Stimulated activated CD8-positive, alpha-beta memory T cell treated with anti-CD3 and anti-CD28 coated beads, Interleukin-2, amount 100 ng/mL, for 1 hour (primary cell): ENCODE results near the gene NUAK1.

Experiments
- DNase-seq, 2 donors: peaks; one replicate each; pipeline ENCODE4 v3.0.0-alpha.2; 2020; ENCODE audit warnings: low read depth in 2 of 2

The NUAK1 gene

DNA sequence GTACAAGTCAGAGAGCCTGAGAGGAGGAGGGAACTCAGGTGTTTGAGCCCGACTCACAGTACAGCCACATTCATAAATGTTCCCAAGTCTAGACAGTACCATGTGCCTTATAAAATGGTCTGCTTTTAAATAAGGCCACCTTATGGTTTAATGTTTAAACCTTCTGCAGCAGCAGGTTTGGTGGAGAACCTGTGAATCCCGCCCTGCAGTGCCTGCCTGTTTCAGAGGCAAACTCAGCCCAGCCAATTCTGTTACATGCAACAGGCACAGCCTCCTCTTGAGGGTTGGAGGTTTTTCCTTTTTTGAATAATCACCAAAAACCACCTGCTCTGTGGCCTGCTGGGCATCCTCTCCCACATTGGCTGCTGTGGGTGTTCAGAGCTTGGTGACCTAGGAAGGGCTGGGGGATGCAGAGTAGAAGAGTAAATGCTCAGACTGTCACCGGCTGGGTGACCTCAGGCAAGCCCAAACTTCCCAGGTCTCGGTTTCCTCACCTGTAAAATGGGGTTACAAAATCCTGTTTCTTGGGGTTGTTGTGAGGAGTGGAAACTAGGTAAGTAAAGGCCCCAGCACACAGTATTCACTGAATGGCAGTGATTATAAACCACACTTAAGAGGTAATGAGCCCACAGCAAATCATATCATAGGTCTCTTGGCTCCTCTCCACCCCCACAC is 28.0 kb downstream of the NUAK1 start:
- no peak for DNase-seq

DNA sequence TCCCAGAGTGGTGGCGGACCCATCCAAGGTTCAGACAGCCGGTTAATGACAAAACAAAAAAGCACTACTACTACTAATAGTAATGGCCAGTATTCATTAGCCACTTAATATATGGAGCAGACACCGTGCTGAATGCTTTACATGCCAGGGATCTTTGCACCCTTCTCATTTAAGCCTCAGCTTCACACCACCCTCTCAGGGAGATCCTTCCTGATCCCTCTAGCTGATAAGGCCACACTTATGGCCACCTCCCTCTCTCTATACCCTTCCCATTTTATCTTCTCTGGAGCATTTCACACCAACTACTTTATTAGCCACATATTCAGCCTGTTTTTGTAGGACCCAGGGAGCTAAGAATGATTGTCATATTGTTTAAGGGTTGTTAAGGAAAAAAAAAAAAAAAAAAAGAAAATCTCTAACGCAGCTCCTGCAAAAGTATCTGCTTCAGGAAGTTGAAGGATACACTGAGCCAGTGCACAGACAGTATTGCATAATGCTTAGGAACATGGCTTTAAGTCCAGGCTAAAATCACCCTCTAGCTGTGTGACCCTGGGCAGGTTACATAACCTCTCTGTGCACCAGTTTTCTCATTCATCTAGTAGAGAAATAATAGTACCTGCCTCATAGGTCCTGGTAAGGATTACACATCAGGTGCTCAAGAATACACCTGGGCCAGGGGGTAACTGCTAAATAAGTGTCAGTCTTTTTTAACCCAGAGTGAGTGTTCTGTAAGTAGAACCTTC is 29.4 kb downstream of the NUAK1 start:
- DNase-seq, result no peak

DNA sequence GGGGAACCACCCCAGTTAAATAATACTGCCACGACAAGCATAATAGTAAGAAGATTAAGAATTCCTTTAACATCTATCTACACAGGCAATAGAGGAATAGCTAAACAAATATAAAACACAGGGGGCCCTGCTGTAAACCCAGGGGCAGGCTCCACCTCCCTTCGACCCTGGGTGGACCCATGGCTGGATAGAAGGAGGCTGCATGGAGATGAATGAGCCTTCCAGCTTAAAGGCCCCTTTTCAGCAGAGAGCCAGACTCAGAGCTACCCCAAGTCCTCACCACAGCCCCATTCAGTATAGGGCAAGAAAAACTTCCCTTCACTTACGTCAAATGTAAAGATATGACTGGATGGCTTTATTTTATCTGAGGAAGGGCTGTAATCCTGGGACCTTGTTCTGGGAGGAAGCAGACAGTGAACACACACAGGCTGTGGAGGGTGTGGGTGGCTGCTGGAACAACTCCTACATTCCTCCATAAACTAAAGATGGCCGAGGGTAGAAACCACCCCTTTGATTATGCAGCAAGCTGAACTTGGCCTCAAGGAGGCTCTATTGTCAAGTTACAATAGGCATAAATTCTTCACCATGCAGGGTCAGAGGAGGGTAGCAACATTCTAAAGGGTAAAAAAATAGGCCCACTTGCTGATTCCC is 30.4 kb downstream of the NUAK1 start:
- DNase-seq, result no peak

DNA sequence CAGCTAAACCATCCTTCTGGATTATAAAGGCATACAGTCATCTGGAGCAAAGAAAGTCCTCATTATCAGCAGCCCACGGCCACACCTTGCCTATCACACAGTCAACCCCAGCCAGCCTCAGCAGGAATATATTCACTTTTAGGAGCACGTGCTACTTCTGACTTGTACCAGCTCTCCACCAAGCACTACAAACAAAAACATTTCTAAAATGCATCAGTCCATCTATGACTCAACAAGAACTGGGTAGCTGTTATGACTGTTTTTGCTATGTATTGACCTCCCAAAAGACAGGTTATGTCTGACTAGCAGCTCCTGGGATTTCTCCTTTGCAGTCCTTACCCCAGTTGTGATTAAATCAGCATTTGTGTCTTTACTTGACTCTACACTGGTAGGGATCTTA is 31.2 kb downstream of the NUAK1 start:
- no peak for DNase-seq

DNA sequence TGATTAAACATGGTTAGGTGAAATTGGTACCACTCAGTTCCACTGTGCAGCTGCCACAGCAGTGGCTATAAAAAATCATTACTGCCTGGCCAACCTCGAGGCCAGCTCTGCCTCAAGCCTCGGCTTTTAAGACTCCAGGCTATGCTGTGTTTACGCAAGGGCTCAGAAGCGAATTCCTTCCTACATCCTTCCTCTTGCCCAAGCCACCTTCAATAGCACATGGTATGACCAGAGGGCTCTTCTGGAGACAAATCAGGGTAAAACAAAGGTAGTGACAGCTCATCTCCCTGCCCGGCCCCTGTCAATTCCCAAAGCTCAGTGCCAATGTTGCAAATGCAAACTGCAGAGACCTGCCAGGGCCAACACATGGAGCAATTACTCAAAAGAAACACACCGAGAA is 31.9 kb downstream of the NUAK1 start:
- DNase-seq, result no peak

DNA sequence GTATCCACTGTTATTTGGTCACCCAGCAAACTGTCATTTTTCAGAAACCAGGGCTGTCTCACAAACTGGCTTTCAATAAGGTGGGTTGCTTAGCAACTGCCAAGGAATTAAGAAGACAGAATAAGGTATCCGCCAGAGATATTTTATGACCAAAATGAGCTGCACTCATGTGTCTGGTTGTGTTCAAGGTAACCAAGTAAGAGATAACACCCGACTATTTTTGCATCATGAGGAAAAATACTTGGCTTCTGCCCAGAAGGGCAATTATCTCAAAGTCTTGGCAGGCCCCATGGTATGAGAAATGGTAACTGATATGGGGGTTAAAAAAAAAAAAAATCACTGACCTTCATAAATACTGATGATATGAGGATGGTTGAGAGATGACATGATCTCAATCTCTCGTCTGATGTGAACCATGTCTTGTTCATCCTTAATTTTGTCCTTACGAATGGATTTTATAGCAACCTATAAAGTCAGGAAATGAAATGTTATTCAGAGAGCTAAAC is 32.6 kb downstream of the NUAK1 start:
- no peak for DNase-seq

DNA sequence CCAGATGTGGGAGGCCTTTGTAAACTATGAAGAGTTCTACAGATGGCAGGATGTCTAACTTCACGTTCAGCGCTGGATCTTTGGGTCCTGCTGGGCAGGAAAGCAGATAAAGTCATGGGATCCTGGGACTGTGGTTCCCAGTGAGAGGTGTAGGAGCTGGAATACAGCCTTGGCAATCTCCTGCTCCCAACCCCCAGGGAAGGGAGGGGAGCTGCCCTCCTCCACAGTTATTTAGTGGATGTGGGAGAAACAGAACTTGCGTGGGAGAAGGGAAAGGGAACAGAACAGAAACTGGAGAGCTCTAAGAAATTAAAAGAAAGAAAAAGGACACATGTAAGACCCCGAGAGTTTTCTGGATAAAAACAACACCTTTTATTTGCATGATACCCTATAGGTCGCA is 37.0 kb downstream of the NUAK1 start:
- no peak for DNase-seq

DNA sequence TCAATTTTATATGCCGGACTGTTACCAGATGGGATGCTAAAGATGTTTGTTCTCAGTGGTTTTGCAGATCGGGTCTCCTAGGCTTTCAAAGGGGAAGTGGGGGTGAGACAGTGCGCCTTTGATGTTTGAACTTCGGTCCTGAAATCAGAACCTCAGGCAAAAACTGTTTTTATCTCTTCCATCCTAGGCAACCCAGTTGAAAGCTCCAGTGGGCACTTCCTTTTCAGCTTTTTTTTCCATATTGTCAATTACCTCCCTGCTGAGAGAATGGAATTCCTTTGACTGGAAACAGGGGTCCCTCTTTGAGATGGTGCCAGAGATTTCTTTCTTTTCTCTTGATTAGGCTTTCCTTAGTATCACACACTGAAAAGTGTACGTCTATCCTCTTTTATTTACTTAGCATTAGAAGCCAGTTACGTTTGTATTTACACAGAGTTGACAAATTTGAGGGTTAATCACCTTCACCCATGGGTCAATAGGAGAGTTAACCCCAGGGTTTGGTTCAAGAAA is 40.0 kb downstream of the NUAK1 start:
- DNase-seq, result no peak

DNA sequence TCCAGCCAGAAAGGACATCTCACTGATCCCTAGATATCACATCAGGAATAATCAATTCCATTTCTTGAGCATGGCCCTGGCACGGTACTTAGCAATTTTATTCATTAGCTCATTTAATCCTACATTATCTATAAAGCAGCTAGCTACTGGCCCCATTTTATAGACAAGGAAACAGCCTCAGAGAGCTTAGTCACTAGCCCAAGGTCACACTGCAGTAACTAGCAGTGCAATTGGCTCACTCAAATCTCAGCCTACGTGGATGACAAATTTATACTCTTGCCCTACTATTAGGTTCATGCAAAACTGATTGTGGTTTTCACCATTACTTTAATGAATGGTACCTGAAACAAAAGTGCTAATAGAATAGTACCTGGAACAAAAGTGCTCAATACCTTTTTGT is 41.7 kb downstream of the NUAK1 start:
- no peak for DNase-seq

DNA sequence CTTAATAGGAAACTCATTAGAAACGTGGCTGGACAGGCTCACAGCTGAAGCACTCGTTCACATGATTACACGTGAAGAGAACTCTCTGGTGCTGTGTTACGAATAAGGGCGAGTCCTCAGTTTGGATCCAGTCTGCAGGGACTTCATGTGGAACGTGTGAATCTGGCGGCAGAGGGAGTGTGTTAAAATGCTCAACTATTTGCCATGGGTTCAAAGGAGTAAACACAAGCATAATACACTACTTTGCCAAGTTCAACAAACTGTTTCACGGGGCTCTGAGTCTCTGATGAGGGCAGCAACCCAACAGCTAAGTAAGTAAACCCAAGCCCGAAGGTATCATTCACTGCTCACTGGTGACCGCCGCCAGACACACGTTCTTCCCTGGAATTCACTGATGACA is 42.4 kb downstream of the NUAK1 start:
- DNase-seq, result no peak

DNA sequence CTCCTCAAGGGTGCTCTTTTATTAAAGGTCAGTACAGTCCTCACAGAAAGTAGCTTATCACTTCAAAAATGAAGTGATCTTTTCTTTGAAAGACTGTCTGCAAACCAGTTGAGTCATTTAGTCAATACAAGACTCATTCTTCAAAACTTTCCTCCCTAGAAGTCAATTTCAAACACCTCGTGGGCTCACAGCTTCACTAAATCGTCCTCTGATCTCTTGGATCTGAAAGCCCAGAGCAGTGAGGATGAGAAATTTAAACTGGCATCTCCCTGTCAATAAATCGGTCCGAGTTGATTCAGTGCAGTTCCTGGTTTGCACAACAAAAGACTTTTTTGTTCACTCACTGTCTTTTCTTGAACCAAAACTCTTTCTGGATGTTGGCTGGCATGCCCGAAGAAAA is 44.5 kb downstream of the NUAK1 start:
- DNase-seq, result no peak

DNA sequence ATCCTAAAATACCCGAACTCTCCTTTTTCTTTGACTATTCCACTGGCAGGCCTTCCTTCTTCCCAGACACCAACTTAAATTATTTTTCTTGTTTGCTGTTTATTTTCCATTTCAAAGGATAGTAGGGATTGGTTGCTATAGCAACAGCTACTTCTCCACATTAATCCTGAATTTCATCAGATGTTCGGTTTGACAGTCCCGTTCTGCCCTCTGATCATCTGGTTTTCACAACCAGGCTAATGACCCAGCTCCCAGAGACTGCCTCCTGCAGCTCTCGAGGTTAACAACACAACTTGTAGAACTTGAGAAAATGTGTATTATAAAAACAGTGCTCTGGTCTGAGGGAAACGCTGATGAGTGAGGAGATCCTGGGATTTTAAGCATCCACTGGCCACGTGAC is 45.5 kb downstream of the NUAK1 start:
- DNase-seq, result no peak

DNA sequence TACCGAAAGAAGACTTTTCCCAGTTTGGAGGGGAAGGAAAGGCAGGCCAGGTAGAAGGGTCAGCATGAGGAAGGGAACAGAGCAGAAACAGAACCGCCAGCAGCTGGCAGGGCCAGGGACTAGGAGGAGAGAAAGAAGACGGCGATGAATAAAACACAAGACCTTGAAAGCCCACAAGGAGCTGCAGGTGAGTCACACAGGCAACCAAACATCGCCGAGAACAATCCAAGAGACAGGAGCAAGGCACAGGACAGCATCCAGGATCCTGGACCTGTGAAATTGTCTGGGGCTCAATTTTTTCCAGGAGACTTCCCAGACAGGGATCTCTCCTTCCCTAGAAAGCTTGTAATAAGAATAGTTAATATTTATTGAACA is 47.3 kb downstream of the NUAK1 start:
- DNase-seq, result no peak

DNA sequence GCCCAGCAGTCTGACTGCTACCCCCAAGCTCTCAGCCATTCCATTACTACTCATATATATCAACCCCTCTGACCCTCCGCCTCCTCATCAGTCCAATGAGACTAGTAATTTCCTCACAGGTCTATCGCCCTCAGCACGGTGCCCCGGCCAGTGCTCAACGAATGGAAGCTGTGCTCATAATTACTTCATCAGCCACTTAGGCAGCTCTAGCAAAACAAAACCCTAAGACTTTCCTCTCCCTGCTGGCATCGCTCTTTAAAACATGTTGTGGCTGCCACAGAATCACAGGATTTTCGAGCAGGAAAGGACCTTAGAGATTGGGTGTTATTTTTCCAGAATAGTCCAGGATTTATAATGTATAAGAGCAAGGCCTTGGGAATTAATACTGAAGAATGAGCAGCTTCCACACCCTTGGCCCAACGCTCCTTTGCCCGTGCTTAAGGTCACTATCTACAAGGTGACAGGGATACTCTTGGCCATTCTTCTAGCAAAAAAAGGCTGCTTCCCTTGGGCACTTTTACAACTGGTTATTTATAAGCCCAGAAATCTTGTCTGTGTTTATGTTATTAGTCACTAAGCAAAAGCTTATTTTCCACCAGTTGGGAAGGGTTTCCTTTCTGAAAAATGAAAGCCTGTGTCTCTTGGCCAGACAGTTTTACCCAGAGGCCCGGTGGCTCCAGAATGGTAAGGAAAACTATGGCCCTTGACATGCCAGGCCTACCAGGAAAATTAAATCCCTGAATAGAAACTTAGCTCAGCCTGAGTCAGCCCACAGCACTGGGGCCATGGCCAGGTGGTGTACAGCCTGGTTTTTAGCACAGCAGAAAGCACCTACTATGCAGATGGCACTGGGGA is 47.9 kb downstream of the NUAK1 start:
- DNase-seq, result no peak

DNA sequence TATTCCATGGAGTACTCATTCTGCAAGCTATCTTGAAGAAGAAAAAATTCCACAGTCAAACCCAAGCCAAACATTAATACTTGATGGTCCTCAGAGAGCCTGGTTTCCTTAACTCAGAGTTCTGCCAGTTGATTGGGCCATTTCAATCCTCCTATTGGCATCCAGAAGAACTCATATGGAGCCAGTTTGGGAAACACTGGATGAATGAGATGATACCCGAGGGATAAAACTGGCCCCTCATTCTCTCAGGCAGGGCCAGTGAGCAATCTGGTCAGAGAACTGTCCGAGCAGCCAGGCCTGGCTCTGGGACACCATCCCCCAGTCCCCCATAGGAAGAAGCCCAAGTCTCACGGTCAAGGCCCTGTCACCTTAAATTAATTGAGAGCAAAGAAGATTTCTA is 48.8 kb downstream of the NUAK1 start:
- no peak for DNase-seq

DNA sequence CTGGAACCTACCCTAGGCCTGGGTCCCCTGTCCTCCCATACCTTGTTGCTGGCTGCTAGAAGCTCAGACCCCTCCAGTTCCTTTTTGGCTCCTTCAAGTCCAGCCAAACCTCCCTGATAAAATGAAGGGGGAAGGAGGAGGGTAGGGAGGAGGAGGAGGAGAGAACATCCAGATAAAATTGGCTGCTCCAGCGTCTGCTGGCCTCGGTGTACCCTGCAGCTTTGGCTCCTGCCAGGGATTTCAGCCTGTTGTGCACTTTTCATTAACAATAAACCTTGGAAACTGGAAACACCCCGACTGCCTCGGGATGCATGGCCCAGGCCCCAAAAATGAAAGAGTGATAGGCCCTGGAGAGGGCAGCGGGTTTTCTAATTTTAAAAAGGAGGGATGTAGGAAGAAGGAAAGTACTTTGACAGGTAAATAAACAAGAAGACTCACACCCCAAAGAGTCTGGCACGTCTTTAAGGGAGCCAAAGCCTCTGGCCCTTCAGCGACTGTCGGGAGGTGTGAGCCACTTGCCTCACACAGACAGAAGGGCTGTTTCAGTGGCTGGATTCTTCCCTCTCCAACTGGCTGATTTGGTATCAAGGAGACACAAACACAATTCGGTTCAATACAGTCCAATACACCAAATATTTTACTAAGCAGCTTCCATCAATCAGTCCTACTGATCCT is 49.8 kb downstream of the NUAK1 start:
- no peak for DNase-seq

DNA sequence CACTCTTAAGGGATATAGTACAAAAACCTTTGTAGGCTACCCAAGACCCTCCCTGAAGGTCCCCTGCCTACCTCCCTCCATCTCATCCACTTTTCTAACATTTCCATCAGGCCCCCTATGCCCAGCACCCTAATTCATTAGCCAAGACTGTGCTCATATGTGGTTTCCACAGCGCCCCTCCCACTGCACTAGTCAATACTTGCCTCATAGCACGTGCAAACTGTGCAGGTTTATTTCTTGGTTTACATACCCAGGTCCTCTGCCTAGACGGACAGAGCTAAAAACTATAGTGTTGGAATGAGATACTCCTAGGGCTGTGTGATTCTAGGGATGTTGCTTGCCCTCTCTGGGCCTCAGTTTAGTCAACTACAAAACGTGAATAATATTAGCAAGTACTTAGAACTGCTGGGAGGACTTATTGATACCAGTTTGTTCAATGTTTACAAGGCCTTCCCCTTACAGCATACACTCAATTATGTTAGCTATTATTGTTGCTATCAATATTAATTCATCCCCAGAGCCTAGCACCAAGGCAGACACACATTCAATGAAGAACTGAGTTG is 50.4 kb downstream of the NUAK1 start:
- no peak for DNase-seq

DNA sequence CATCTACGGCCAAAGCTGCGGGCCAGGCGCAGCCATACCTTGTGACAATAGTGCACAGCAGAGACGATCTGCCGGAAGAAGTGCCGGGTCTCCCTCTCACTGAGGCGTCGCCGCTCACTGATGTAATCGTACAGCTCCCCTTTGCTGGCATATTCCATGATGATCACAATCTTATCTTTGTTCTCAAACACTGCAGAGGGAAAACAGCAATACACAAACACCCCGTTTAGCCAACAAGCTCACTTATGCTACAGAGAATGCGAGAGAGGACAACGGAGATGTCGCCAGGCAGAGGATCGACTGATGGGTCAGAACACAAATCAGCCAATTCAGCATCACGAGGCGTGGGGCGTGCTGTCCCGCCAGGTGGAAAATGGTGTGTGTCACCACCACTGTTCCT is 52.1 kb downstream of the NUAK1 start:
- no peak for DNase-seq

DNA sequence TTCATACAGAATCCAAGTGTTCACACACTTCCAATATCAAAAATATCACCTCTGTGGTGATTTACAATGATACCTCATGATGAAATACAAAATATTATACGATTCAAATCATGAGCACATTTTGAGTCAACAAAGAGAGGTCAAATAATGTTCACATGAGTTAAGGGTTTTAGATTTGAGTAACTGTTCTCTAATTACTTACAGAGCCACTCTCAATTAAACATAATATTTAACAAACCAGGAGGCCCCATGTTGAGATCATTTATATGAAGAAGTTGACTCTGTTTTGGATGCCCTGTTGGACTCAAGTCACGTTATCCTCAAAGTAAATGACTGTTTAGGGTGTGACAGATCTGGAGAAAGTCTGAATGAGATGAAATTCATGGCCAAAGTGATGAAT is 53.5 kb downstream of the NUAK1 start:
- no peak for DNase-seq

DNA sequence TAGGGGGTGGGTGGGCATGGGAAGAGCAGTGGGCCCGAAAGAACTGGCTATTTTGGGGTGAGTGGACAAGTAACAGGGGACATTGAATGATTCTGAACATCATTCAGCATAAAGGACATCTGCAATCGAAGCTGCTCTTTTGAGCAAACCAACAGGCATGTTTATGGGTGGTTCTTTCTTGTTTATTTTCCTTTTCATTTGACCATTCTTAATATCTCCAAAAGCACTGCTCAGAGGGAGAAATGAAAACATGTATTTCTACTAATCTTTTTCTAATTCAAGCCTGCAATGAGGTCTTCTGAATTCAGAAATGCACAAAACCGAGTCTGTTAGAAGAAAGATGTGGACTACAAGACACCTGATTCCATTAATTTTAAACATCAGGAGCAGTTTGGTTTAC is 54.0 kb downstream of the NUAK1 start:
- DNase-seq, result no peak
